ENCODE results near the gene RALGAPA2. TPM values are rescaled to one million over a fixed set of nuclear protein-coding genes. Genes with fewer than 3 reads are reported as not detected.
"Not testable (repeated sequence)": the region's sequence is repeated elsewhere in the genome, so short reads cannot be mapped to it uniquely, and the experiment has no call there.

The RALGAPA2 gene
- polyA plus RNA-seq, 2 of the 4 experiments (the other 2 are of a cell fraction): 4.0 to 4.7 TPM

DNA sequence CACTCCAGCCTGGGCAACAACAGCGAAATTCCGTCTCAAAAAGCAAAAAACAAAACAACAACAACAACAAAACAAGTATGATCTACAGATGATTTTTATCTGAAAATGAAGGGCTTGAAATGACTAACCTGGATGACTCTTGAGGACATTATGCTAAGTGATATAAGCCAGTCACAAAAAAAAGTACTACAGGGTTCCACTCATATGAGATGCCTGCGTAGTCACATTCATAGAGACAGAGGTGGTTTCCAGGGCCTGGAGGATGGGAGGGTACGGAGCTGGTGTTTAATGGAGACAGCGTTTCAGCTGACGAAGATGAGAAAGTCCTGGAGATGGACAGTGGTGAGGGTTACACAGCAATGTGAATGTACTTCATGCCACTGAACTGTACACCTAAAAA is 352.8 kb downstream of the RALGAPA2 start:
- TF ChIP-seq FOXS1 (CRISPR knock-in tag; IDR thresholded peaks at IDR 0.05) (no peak), KDM5A (IDR thresholded peaks at IDR 0.05) (no peak), FOSB (CRISPR knock-in tag; IDR thresholded peaks at IDR 0.05) (no peak), TP53 (CRISPR knock-in tag; IDR thresholded peaks at IDR 0.05) (no peak), EHF (CRISPR knock-in tag; IDR thresholded peaks at IDR 0.05) (no peak), RCOR1 (IDR thresholded peaks at IDR 0.05; ENCODE audit: low read depth, low read length) (no peak), HEYL (CRISPR knock-in tag; IDR thresholded peaks at IDR 0.05) (no peak), RNF2 (IDR thresholded peaks at IDR 0.05; ENCODE audit: borderline replicate concordance, low read depth) (no peak)
- Histone ChIP-seq H3K4me1 (peaks cover 4% of the 10 kb centered on the region; the same call in 1 of the 3 replicates), H3K4me3 (no peak overlapping the region), H3K9me3 (peaks cover 3% of the 10 kb centered on the region; the same call in 2 of the 3 replicates), H3K4me2 (no peak overlapping the region), H3K27ac (no peak overlapping the region)
- CTCF ChIA-PET: interaction anchor here (0.7 to 1.8 kb wide), 12 partner anchors 11 to 234 kb away, joined by 3 to 9 read pairs (median 4); no protein-coding TSS in a partner anchor
- POLR2A ChIA-PET: no interaction called here
- DNase-seq (ENCODE audit: low read depth in 1 of 2, low spot score in 1 of 2) (no peak), ATAC-seq (no peak), FAIRE-seq (no peak)
- 12% methylated on average over 6 of the region's 6 CpGs for WGBS (ENCODE audit: missing lambda C conversion rate)

DNA sequence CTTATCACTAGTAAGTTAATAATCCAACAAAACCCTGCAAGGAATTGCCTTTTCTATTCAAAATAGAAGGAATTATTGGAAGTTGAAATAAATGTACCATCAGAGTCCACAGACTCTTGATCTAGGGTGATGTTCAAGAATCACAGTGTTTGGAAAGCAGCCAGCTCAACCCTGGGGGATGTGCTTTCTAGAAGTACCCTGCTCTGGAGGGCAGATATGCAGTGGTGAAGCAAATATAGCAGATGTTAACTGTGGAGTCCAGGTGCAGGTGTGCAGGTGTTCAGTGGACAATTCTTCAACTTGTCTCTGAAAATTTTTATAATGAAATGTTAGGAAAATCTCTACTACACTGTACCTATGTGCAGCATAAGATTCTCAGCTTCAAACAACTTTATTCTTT is 353.6 kb downstream of the RALGAPA2 start:
- ATAC-seq (no peak), DNase-seq (ENCODE audit: low read depth in 1 of 2, low spot score in 1 of 2) (no peak), FAIRE-seq (no peak)
- peaks cover 5% of the 10 kb centered on the region; the same call in 2 of the 3 replicates for H3K9me3 ChIP-seq
- H3K4me1 ChIP-seq: no peaks in the 10 kb centered on the region
- TF ChIP-seq HOXB13 (CRISPR knock-in tag; IDR thresholded peaks at IDR 0.05; ENCODE audit: low read depth): no peak
- TF ChIP-seq, protein P1, sequence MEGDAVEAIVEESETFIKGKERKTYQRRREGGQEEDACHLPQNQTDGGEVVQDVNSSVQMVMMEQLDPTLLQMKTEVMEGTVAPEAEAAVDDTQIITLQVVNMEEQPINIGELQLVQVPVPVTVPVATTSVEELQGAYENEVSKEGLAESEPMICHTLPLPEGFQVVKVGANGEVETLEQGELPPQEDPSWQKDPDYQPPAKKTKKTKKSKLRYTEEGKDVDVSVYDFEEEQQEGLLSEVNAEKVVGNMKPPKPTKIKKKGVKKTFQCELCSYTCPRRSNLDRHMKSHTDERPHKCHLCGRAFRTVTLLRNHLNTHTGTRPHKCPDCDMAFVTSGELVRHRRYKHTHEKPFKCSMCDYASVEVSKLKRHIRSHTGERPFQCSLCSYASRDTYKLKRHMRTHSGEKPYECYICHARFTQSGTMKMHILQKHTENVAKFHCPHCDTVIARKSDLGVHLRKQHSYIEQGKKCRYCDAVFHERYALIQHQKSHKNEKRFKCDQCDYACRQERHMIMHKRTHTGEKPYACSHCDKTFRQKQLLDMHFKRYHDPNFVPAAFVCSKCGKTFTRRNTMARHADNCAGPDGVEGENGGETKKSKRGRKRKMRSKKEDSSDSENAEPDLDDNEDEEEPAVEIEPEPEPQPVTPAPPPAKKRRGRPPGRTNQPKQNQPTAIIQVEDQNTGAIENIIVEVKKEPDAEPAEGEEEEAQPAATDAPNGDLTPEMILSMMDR (IDR thresholded peaks at IDR 0.05): no peak
- no peak for TF ChIP-seq HOXA7 (CRISPR knock-in tag; IDR thresholded peaks at IDR 0.05)
- POLR2A ChIA-PET: no interaction called here
- H3K4me3 ChIP-seq: no peak overlapping the region
- CTCF ChIA-PET: interaction anchor here (0.9 to 1.8 kb wide), 10 partner anchors 11 to 274 kb away, joined by 3 to 8 read pairs (median 4); no protein-coding TSS in a partner anchor
- no peak overlapping the region for H3K27ac ChIP-seq
- H3K4me2 ChIP-seq: no peak overlapping the region

DNA sequence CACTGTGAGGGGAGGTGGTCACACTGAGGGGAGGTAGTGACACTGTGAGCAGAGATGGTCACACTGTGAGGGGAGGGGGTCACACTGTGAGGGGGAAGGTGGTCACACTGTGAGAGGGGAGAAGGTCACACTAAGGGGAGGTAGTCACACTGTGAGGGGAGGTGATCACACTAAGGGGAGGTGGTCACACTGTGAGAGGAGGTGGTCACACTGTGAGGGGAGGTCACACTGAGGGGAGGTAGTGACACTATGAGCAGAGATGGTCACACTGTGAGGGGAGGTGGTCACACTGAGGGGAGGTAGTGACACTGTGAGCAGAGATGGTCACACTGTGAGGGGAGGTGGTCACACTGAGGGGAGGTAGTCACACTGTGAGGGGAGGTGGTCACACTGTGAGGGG is 356.9 kb downstream of the RALGAPA2 start:
- H3K9me3 ChIP-seq; CTCF ChIA-PET; ATAC-seq; POLR2A ChIA-PET; FAIRE-seq; H3K4me2 ChIP-seq; DNase-seq (ENCODE audit: low read depth in 1 of 2, low spot score in 1 of 2); H3K4me3 ChIP-seq; H3K27ac ChIP-seq; H3K4me1 ChIP-seq: not testable (repeated sequence)

DNA sequence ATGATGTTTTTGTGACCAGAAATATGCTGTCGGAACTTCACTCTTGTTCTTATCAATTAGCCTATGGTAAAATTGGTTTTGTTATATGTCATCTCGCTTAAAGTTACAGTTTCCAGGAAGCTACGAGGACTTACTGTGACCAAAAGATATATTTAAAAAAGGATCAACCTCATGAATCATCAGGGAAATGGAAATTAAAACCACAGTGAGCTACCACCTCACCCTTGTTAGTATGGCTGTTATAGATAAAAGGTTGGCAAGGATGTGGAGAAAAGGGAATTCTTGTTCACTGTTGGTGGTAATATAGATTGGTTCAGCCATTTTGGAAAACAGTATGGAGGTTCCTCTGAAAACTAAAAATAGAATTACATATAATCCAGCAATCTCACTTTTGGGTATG is 358.9 kb downstream of the RALGAPA2 start:
- TF ChIP-seq, protein P2, sequence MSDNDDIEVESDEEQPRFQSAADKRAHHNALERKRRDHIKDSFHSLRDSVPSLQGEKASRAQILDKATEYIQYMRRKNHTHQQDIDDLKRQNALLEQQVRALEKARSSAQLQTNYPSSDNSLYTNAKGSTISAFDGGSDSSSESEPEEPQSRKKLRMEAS (IDR thresholded peaks at IDR 0.05): no peak
- TF ChIP-seq CHD4 (IDR thresholded peaks at IDR 0.05; ENCODE audit: borderline replicate concordance) (no peak), JUNB (IDR thresholded peaks at IDR 0.05) (no peak), NR3C1 (IDR thresholded peaks at IDR 0.05) (no peak), JUN (IDR thresholded peaks at IDR 0.05) (no peak), BHLHE40 (IDR thresholded peaks at IDR 0.05; ENCODE audit: low read depth, low read length) (no peak), ESRRA (IDR thresholded peaks at IDR 0.05; ENCODE audit: borderline replicate concordance, low read length) (no peak), SMC3 (IDR thresholded peaks at IDR 0.05) (no peak), HEYL (CRISPR knock-in tag; IDR thresholded peaks at IDR 0.05) (no peak)
- no peaks in the 10 kb centered on the region for H3K4me1 ChIP-seq
- FAIRE-seq (no peak), DNase-seq (ENCODE audit: low read depth in 1 of 2, low spot score in 1 of 2) (no peak), ATAC-seq (no peak)
- ChIA-PET CTCF (interaction anchor here (0.7 kb wide), 1 partner anchor 233 kb away, joined by 3 read pairs; no protein-coding TSS in a partner anchor), POLR2A (no interaction called here)
- no peak overlapping the region for H3K4me3 ChIP-seq
- 33% methylated on average over 3 of the region's 3 CpGs for WGBS (ENCODE audit: missing lambda C conversion rate)
- no peak overlapping the region for H3K27ac ChIP-seq
- no peak overlapping the region for H3K4me2 ChIP-seq
- peaks cover 10% of the 10 kb centered on the region; the same call in 2 of the 3 replicates for H3K9me3 ChIP-seq
